ENCODE measurements around the gene HIC1.

DNA sequence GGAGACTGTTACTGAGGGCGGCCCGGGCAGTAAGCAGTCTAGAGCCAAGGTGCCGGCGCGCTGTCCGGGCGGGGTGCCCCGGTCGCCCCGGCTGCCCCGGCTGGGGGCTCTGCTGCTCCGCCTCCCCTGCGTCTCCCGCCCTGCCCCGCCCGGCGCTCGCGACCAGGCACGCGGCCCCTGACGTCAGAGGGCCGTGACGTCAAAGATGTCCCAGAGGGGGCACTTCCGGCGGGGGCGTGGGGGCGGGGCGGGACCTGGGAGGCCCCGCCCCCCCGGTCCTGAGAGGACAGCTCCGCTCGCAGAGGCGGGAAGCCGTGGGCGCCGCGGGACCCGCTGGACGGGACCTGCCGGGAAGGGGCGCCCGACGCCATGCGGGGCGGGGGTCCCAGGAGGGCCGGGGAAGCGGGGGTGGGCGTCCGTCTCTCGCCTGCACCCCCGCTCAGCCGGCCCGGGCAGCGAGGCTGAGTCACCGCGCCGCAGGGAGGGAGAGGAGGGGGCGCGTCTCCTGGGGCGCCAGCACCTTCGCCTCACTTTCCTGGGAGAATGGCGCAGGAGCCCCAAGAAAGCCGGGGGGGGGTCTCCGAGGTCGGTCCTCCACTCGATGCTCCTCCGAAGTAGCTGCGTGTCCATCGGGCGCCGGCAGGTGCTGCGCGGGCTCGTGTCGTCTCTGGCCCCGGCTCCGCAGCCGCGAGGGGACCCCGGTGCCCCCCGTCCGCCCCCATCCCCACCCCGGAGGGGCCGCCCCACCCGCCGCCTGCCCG, 4.4 kb upstream of the HIC1 start:
- TF ChIP-seq POLR2AphosphoS5 (IDR thresholded peaks at IDR 0.05; ENCODE audit: insufficient read depth in 1 of 2, low read depth in 1 of 2): no peak
- TF ChIP-seq, protein P1, sequence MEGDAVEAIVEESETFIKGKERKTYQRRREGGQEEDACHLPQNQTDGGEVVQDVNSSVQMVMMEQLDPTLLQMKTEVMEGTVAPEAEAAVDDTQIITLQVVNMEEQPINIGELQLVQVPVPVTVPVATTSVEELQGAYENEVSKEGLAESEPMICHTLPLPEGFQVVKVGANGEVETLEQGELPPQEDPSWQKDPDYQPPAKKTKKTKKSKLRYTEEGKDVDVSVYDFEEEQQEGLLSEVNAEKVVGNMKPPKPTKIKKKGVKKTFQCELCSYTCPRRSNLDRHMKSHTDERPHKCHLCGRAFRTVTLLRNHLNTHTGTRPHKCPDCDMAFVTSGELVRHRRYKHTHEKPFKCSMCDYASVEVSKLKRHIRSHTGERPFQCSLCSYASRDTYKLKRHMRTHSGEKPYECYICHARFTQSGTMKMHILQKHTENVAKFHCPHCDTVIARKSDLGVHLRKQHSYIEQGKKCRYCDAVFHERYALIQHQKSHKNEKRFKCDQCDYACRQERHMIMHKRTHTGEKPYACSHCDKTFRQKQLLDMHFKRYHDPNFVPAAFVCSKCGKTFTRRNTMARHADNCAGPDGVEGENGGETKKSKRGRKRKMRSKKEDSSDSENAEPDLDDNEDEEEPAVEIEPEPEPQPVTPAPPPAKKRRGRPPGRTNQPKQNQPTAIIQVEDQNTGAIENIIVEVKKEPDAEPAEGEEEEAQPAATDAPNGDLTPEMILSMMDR (IDR thresholded peaks at IDR 0.05): no peak
